ENCODE measurements around the gene PXMP2. TPM values are rescaled to one million over a fixed set of nuclear protein-coding genes. Genes with fewer than 3 reads are reported as not detected.
"Not testable (repeated sequence)": the region's sequence is repeated elsewhere in the genome, so short reads cannot be mapped to it uniquely, and the experiment has no call there.

Gene PXMP2
- total RNA-seq, 2 experiments from 2014 or later: 58.1 to 103 TPM

DNA sequence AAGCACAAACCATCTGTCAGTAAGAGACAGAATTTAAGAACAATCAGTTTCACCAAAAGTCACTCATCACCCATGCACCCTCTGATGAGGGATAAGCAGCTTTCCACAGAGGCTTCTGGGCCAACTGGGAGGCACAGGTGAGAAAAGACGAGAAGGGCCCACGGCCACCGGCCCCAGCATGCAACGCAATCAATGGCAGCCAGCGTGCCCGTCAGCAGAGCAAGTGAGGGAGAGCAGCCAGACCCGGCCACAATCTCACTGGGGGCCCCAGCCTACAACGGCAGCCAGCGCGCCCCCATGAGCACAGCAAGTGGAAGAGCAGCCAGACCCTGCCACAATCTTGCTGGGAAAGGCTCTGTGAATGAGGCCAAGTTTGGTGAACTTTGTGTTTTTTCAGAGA lies 60.9 kb downstream of the PXMP2 start:
- ChIA-PET CTCF (ENCODE audit: unreplicated experiment) (no interaction called here), POLR2A (no interaction called here)

DNA sequence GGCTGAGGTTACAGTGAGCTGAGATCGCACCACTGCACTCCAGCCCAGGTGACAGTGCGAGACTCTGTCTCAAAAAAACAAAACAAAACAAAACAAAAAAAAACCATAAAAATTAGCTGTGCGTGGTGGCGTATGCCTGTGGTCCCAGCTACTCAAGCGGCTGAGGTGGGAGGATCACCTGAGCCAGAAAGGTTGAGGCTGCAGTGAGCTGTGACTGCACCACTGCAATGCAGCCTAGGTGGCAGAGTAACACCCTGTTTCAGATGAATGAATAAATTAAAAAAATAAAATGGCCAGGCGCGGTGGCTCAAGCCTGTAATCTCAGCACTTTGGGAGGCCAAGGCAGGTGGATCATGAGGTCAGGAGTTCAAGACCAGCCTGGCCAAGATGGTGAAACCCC lies 66.3 kb downstream of the PXMP2 start:
- H3K9me3 ChIP-seq (ENCODE audit: low read length); H3K4me3 ChIP-seq (ENCODE audit: low read depth, low read length, poor library complexity, severe bottlenecking); DNase-seq (ENCODE audit: low spot score); H3K4me1 ChIP-seq (ENCODE audit: insufficient read depth, low read length, poor library complexity, severe bottlenecking); BruUV-seq (replicated peaks); intact Hi-C loops (cut with micrococcal nuclease; ENCODE audit: unreplicated experiment); H3K4me2 ChIP-seq (ENCODE audit: low read length); CTCF ChIA-PET (ENCODE audit: unreplicated experiment); H3K9me2 ChIP-seq (ENCODE audit: insufficient read depth, low read length); H2AFZ ChIP-seq (ENCODE audit: low read length); H3K27ac ChIP-seq (ENCODE audit: low read depth, low read length, poor library complexity, severe bottlenecking): not testable (repeated sequence)
- Histone ChIP-seq H4K20me1 (ENCODE audit: insufficient read depth, low read length) (peaks cover 14% of the 10 kb centered on the region), H3K79me2 (ENCODE audit: insufficient read depth, low read depth, low read length) (peaks cover 79% of the 10 kb centered on the region), H3K36me3 (ENCODE audit: insufficient read depth, low read length) (peaks cover 98% of the 10 kb centered on the region)
- POLR2A ChIA-PET: interaction anchor here (1.3 kb wide), 1 partner anchor 14 kb away, joined by 4 read pairs; no protein-coding TSS in a partner anchor

More for the DNA sequence above, 60.9 kb downstream of the PXMP2 start:
- Histone ChIP-seq H3K4me2 (ENCODE audit: low read length) (no peak overlapping the region), H3K36me3 (ENCODE audit: insufficient read depth, low read length) (peaks cover 97% of the 10 kb centered on the region), H3K9me2 (ENCODE audit: insufficient read depth, low read length) (no peaks in the 10 kb centered on the region), H3K9me3 (ENCODE audit: low read length) (no peaks in the 10 kb centered on the region), H3K27ac (ENCODE audit: low read depth, low read length, poor library complexity, severe bottlenecking) (no peak overlapping the region), H3K4me3 (ENCODE audit: low read depth, low read length, poor library complexity, severe bottlenecking) (no peak overlapping the region), H3K4me1 (ENCODE audit: insufficient read depth, low read length, poor library complexity, severe bottlenecking) (no peaks in the 10 kb centered on the region), H4K20me1 (ENCODE audit: insufficient read depth, low read length) (peaks cover 5% of the 10 kb centered on the region), H3K79me2 (ENCODE audit: insufficient read depth, low read depth, low read length) (peaks cover 42% of the 10 kb centered on the region), H2AFZ (ENCODE audit: low read length) (no peak overlapping the region)
- no TSS peak for BruUV-seq (replicated peaks)
- TF ChIP-seq, protein P1, sequence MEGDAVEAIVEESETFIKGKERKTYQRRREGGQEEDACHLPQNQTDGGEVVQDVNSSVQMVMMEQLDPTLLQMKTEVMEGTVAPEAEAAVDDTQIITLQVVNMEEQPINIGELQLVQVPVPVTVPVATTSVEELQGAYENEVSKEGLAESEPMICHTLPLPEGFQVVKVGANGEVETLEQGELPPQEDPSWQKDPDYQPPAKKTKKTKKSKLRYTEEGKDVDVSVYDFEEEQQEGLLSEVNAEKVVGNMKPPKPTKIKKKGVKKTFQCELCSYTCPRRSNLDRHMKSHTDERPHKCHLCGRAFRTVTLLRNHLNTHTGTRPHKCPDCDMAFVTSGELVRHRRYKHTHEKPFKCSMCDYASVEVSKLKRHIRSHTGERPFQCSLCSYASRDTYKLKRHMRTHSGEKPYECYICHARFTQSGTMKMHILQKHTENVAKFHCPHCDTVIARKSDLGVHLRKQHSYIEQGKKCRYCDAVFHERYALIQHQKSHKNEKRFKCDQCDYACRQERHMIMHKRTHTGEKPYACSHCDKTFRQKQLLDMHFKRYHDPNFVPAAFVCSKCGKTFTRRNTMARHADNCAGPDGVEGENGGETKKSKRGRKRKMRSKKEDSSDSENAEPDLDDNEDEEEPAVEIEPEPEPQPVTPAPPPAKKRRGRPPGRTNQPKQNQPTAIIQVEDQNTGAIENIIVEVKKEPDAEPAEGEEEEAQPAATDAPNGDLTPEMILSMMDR (conservative IDR thresholded peaks at IDR 0.05; ENCODE audit: low read length): no peak
- no peak for TF ChIP-seq EZH2phosphoT487 (IDR thresholded peaks at IDR 0.05; ENCODE audit: borderline replicate concordance, low read depth, low read length)
- no peak for DNase-seq (ENCODE audit: low spot score)
- intact Hi-C loops (cut with micrococcal nuclease; ENCODE audit: unreplicated experiment): no loop called here

DNA sequence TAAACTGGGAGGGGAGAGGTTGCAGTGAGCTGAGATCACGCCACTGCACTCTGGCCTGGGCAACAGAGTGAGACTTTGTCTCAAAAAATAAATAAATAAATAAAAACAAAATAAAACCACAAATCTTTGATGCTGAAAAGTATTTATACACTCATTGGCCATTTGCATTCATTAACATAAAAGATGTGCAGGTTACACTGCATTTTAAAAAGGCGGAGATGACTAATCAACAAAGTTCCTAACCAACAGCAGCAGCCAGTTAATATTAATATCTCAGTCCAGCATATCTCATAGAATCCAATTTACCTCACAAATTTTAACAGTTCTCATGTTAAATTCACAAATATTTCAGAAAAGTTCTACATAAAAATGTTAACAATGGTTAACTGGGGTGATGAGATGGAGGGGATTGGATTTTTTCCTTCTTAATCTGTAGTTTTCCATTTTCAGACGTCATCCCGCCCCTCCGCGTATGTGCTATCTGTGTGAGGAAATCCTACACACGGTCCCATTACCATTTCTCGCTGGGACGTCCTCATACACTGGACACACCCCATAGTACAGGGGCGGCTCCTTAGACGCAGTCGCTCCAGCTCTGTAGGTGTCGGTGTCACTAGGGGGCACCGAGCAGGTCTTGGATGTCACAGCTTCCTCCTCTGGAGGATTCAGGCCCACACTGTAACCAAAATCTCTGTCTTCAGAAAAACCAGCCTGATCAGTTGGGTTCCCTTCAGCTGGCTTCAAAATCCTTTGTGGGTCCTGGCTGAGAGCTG lies 67.0 kb downstream of the PXMP2 start:
- Histone ChIP-seq H3K36me3 (ENCODE audit: insufficient read depth, low read length) (peaks cover 99% of the 10 kb centered on the region), H3K9me2 (ENCODE audit: insufficient read depth, low read length) (no peaks in the 10 kb centered on the region), H4K20me1 (ENCODE audit: insufficient read depth, low read length) (peaks cover 14% of the 10 kb centered on the region), H3K79me2 (ENCODE audit: insufficient read depth, low read depth, low read length) (peaks cover 86% of the 10 kb centered on the region), H3K9me3 (ENCODE audit: low read length) (no peaks in the 10 kb centered on the region), H3K4me2 (ENCODE audit: low read length) (no peak overlapping the region), H3K4me1 (ENCODE audit: insufficient read depth, low read length, poor library complexity, severe bottlenecking) (no peaks in the 10 kb centered on the region), H3K27ac (ENCODE audit: low read depth, low read length, poor library complexity, severe bottlenecking) (no peak overlapping the region), H2AFZ (ENCODE audit: low read length) (no peak overlapping the region), H3K4me3 (ENCODE audit: low read depth, low read length, poor library complexity, severe bottlenecking) (no peak overlapping the region)
- POLR2A ChIA-PET: interaction anchor here (1.3 kb wide), 1 partner anchor 13 kb away, joined by 4 read pairs; no protein-coding TSS in a partner anchor
- no peak for DNase-seq (ENCODE audit: low spot score)
- TF ChIP-seq, protein P1 (conservative IDR thresholded peaks at IDR 0.05; ENCODE audit: low read length): peak; percentile 67
- no peak for TF ChIP-seq EZH2phosphoT487 (IDR thresholded peaks at IDR 0.05; ENCODE audit: borderline replicate concordance, low read depth, low read length)
- no TSS peak for BruUV-seq (replicated peaks)
- CTCF ChIA-PET (ENCODE audit: unreplicated experiment): no interaction called here
- intact Hi-C loops (cut with micrococcal nuclease; ENCODE audit: unreplicated experiment): no loop called here

Small RNA genes lying within 50 kb of the gene (small RNA-seq; reads per million reads assigned to genes)
- 0.31 reads per million for gene RNA5SP379

Other genes with a start within 250 kb of the PXMP2 start
- 8.0 and 24.6 TPM in 2 replicates for gene FBRSL1, start 197.4 kb upstream of the PXMP2 start, total RNA-seq (2014; rRNA removed; shearing (Covaris generic))
- gene FBRSL1, start 197.4 kb upstream of the PXMP2 start, total RNA-seq (2022): 83.5 and 87.8 TPM in 2 replicates
- not detected in 2 replicates for gene LRCOL1, start 77.0 kb upstream of the PXMP2 start, total RNA-seq (2014; rRNA removed; shearing (Covaris generic))
- not detected in 2 replicates for gene LRCOL1, start 77.0 kb upstream of the PXMP2 start, total RNA-seq (2022)
- not detected in 2 replicates for gene P2RX2, start 68.8 kb upstream of the PXMP2 start, total RNA-seq (2014; rRNA removed; shearing (Covaris generic))
- not detected in 2 replicates for gene P2RX2, start 68.8 kb upstream of the PXMP2 start, total RNA-seq (2022)
- gene POLE, start 245 bp upstream of the PXMP2 start, total RNA-seq (2014; rRNA removed; shearing (Covaris generic)): 157 and 159 TPM in 2 replicates
- gene POLE, start 245 bp upstream of the PXMP2 start, total RNA-seq (2022): 230 and 255 TPM in 2 replicates
- gene PGAM5, start 23.3 kb downstream of the PXMP2 start, total RNA-seq (2014; rRNA removed; shearing (Covaris generic)): 94.9 and 97.2 TPM in 2 replicates
- 86.5 and 95.6 TPM in 2 replicates for gene PGAM5, start 23.3 kb downstream of the PXMP2 start, total RNA-seq (2022)
- gene ANKLE2, start 74.2 kb downstream of the PXMP2 start, total RNA-seq (2014; rRNA removed; shearing (Covaris generic)): 88.0 and 95.4 TPM in 2 replicates
- 113 and 121 TPM in 2 replicates for gene ANKLE2, start 74.2 kb downstream of the PXMP2 start, total RNA-seq (2022)
- 51.2 and 53.8 TPM in 2 replicates for gene GOLGA3, start 141.3 kb downstream of the PXMP2 start, total RNA-seq (2014; rRNA removed; shearing (Covaris generic))
- 72.8 and 77.9 TPM in 2 replicates for gene GOLGA3, start 141.3 kb downstream of the PXMP2 start, total RNA-seq (2022)
- gene CHFR, start 200.0 kb downstream of the PXMP2 start, total RNA-seq (2014; rRNA removed; shearing (Covaris generic)): 25.4 and 38.2 TPM in 2 replicates
- 55.9 and 66.7 TPM in 2 replicates for gene CHFR, start 200.0 kb downstream of the PXMP2 start, total RNA-seq (2022)